GM19328 (cell line): ENCODE data around the gene SLC6A18.
"Not testable (repeated sequence)": the region's sequence is repeated elsewhere in the genome, so short reads cannot be mapped to it uniquely, and the experiment has no call there.

Source experiments
- ATAC-seq: cut with Tn5 transposase; IDR thresholded peaks from one replicate; pipeline ENCODE4 v1.9.1; 2021; ENCODE audit warnings: mild to moderate bottlenecking, moderate library complexity; ENCODE audit not compliant: unreplicated experiment

Gene SLC6A18

GRCh38 chr5:1249366-1250280 is 24.4 kb downstream of the SLC6A18 start:
- no peak for ATAC-seq

- ATAC-seq, result no peak
Observed at GRCh38 chr5:1251678-1252580, 26.7 kb downstream of the SLC6A18 start.

GRCh38 chr5:1252681-1253080 is 27.5 kb downstream of the SLC6A18 start:
- ATAC-seq, result no peak

- no peak for ATAC-seq
Observed at GRCh38 chr5:1253456-1254105, 28.4 kb downstream of the SLC6A18 start.

- ATAC-seq, result no peak
Observed at GRCh38 chr5:1254196-1254595, 29.0 kb downstream of the SLC6A18 start.

- ATAC-seq, result no peak
Observed at GRCh38 chr5:1255081-1255561, 29.9 kb downstream of the SLC6A18 start.

- ATAC-seq, result no peak
Observed at GRCh38 chr5:1256776-1257175, 31.6 kb downstream of the SLC6A18 start.

GRCh38 chr5:1257363-1257762 is 32.2 kb downstream of the SLC6A18 start:
- ATAC-seq, result no peak

GRCh38 chr5:1257841-1258240 is 32.7 kb downstream of the SLC6A18 start:
- ATAC-seq, result no peak

- ATAC-seq, result no peak
Observed at GRCh38 chr5:1259806-1260480, 34.8 kb downstream of the SLC6A18 start.

GRCh38 chr5:1261643-1262042 is 36.5 kb downstream of the SLC6A18 start:
- ATAC-seq, result no peak

- no peak for ATAC-seq
Observed at GRCh38 chr5:1262381-1262780, 37.2 kb downstream of the SLC6A18 start.

- ATAC-seq, result no peak
Observed at GRCh38 chr5:1264211-1264610, 39.0 kb downstream of the SLC6A18 start.

- ATAC-seq, result no peak
Observed at GRCh38 chr5:1265026-1265425, 39.8 kb downstream of the SLC6A18 start.

GRCh38 chr5:1265461-1266455 is 40.6 kb downstream of the SLC6A18 start:
- no peak for ATAC-seq

GRCh38 chr5:1266791-1267190 is 41.6 kb downstream of the SLC6A18 start:
- no peak for ATAC-seq

- ATAC-seq, result not testable (repeated sequence)
Observed at GRCh38 chr5:1267464-1267863, 42.3 kb downstream of the SLC6A18 start.

GRCh38 chr5:1268056-1268455 is 42.9 kb downstream of the SLC6A18 start:
- no peak for ATAC-seq

- no peak for ATAC-seq
Observed at GRCh38 chr5:1268666-1269065, 43.5 kb downstream of the SLC6A18 start.
